PC-3 (cell line): ENCODE measurements around the gene TEX36.

Experiments used
- EZH2phosphoT487 ChIP-seq: fragments of 300-600 bp; sonication (generic); IDR thresholded peaks from 2 replicates; pipeline ENCODE4 v1.6.1; 2018; ENCODE audit warnings: mild to moderate bottlenecking, antibody characterized with exemption, low read length, borderline replicate concordance
- TF ChIP-seq, protein P1 (sequence below): fragments of 300-600 bp; sonication (generic); conservative IDR thresholded peaks from 2 replicates; pipeline ENCODE4 v1.5.1; 2017; ENCODE audit warnings: antibody characterized with exemption, low read depth, mild to moderate bottlenecking, low read length

DNA sequence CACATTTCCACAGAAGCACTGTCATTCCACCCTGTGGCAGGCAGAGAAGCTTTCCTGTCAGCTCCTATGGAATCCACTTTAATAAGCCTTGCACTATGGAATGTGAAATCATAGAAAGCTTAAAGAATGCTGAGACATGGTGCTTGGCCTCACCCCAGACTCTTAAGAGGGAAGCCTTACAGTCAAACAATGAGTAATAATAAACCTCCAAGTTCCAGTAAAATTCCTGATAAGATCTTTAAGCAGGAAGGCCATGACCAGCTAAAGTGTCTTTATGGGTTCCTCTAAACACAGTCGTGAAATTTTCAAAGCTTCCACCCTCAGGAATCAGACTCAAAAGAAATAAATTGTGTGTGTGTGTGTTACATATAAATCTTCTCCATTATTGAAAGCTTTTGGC lies 11.9 kb upstream of the TEX36 start:
- TF ChIP-seq, protein P1, sequence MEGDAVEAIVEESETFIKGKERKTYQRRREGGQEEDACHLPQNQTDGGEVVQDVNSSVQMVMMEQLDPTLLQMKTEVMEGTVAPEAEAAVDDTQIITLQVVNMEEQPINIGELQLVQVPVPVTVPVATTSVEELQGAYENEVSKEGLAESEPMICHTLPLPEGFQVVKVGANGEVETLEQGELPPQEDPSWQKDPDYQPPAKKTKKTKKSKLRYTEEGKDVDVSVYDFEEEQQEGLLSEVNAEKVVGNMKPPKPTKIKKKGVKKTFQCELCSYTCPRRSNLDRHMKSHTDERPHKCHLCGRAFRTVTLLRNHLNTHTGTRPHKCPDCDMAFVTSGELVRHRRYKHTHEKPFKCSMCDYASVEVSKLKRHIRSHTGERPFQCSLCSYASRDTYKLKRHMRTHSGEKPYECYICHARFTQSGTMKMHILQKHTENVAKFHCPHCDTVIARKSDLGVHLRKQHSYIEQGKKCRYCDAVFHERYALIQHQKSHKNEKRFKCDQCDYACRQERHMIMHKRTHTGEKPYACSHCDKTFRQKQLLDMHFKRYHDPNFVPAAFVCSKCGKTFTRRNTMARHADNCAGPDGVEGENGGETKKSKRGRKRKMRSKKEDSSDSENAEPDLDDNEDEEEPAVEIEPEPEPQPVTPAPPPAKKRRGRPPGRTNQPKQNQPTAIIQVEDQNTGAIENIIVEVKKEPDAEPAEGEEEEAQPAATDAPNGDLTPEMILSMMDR, result no peak
- TF ChIP-seq EZH2phosphoT487, result no peak
